HG02798 (cell line): ENCODE results near the gene RFX1.
A peak's percentile ranks its signal among the peaks of the same experiment; 100 is the strongest.
"Not testable (repeated sequence)": the region's sequence is repeated elsewhere in the genome, so short reads cannot be mapped to it uniquely, and the experiment has no call there.

Experiments
- ATAC-seq: cut with Tn5 transposase; IDR thresholded peaks from one replicate; pipeline ENCODE4 v1.9.1; 2021; ENCODE audit warnings: mild to moderate bottlenecking; ENCODE audit not compliant: unreplicated experiment, poor library complexity

The RFX1 gene

DNA sequence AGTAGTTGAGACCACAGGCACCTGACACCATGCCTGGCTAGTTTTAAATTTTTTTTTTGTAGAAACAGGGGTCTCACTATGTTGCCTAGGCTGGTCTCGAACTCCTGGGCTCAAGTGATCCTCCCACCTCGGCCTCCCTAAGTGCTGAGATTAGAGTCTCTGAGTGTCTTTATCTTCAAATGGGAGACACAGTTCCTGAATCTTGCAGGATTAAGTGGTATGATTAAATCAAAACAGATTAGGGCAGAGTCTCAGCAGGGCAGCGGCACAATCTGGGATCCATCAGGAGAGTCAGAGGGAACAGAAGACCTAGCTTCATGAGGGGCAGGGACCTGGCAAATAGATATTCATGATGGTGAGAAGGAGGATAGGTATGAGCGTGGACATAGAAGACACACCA lies 22.8 kb upstream of the RFX1 start:
- ATAC-seq = no peak

DNA sequence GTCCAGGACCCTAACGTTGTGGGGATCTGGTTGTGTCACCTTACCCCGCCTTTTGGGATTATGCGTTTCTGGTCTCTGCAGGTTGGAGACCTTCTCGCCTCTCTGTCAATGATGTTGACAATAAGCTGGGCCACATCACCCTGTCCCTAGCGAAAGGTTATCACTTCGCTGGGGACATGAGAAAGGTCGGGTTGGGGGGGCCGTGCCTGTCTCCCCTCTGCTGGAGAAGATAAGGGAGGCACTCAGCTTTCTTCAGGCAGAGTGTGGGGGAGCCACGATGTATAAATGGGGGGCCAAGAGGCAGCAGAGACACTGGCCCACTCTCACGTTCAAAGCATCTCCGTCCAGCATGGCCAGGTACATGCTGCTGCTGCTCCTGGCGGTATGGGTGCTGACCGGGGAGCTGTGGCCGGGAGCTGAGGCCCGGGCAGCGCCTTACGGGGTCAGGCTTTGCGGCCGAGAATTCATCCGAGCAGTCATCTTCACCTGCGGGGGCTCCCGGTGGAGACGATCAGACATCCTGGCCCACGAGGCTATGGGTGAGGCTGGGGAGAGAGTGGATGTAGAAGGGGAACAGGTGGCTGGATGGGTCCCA lies 21.8 kb upstream of the RFX1 start, which contains the start of gene RLN3:
TSS of gene RLN3 (plus strand) at position 293 of the 595 bp plus-strand sequence. CDS start at position 350, 57 bp downstream.
- no peak for ATAC-seq

- ATAC-seq = not testable (repeated sequence)
Measured at GRCh38 chr19:14026652-14027192, 20.6 kb upstream of the RFX1 start.

- ATAC-seq = no peak
Measured at GRCh38 chr19:14023404-14024235, 17.5 kb upstream of the RFX1 start.

- ATAC-seq = no peak
Measured at GRCh38 chr19:14022469-14022868, 16.3 kb upstream of the RFX1 start.

DNA sequence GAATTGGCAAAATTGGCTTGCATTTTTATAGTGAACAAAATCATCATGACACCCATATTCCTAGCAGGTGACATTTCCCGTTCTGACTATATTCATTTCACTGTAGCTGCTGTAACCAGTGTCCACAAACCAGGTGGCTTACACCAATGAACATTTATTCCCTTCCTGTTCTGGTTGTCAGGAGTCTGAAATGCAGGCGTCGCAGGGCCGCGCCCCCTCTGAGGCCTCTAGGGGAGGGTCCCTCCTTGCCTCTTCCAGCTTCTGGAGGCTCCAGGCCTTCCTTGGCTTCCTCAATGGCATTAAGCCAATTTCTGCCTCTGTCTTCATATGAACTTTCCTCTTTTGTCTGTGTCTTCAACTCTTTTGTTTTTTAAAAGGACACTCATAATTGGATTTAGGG lies 15.4 kb upstream of the RFX1 start:
- no peak for ATAC-seq

DNA sequence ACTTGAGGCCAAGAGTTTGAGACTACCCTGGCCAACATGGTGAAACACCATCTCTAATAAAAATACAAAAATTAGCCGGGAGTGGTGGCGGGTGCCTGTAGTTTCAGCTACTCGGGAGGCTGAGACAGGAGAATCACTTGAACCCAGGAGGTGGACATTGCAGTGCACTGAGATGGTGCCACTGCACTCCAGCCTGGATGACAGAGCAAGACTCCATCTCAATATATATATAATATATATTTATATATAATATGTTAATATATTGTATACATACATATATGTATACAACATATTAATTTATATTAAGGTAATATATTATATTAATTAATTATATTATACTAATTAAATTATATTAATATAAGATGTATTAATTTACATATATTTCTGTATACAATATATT lies 13.6 kb upstream of the RFX1 start:
- not testable (repeated sequence) for ATAC-seq

GRCh38 chr19:14019100-14019499 lies 13.0 kb upstream of the RFX1 start:
- ATAC-seq = no peak

- ATAC-seq = peak; percentile 90
Measured at GRCh38 chr19:14015524-14016035, 9.5 kb upstream of the RFX1 start.

DNA sequence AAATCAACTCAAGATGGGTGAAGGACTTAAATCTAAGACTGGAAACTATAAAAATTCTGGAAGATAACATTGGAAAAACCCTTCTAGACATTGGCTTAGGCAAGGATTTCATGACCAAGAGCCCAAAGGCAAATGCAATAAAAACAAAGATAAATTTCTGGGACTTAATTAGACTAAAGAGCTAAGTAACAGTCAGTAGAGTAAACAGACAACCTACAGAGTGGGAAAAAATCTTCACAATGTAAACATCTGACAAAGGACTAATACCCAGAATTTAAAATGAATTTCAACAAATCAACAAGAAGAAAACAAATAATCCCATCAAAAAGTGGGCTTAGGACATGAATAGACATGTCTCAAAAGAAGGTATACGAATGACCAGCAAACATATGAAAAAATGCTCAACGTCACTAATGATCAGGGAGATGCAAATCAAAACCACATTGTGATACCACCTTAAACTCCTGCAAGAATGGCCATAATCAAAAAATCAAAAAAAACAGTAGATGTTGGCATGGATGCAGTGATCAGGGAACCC lies 6.3 kb upstream of the RFX1 start:
- no peak for ATAC-seq

DNA sequence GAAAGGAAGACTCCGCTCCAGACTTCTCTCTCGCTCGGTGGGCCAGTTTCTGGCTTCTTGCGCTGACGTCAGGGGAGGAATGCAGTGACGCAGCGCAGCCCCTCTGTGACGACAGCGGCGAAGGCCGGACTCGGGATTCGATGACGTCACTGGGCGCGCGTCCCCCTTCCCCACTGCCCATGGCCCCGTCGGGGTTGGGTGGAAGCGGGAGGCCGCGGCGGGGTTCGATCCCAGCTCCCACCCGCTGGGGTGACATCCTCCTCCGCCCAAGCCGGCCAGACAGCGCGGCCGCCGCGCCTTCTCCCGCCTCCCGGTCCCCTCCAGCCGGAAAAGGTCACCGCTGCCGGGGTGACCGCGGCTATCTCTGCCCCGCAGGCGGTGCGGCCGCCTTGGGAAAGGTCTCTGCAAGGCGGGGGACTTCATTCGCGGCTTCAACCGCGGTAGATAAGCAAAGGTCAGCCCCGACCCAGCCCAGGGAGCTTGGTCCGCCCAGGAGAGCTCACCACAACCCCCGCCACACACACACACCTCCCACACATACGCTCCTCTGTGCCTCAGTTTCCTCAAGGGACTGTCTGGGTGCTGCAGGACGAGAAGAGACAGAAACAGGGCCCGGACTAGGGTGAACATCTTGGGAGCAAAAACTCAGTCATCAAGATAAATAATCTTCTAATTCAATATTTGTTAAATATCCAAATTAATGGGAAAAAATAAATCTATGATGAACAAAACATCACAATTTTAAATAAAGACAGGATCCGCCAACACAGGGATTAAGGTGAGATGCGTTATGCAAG lies 844 bp upstream of the RFX1 start:
- ATAC-seq = peak; percentile 48

GRCh38 chr19:14005349-14006084 lies 603 bp downstream of the RFX1 start:
- ATAC-seq = peak; percentile 42

GRCh38 chr19:14004619-14005348 lies 1.3 kb downstream of the RFX1 start:
- no peak for ATAC-seq

GRCh38 chr19:14003251-14004055 lies 2.7 kb downstream of the RFX1 start:
- no peak for ATAC-seq

GRCh38 chr19:14002571-14003250 lies 3.4 kb downstream of the RFX1 start:
- no peak for ATAC-seq

DNA sequence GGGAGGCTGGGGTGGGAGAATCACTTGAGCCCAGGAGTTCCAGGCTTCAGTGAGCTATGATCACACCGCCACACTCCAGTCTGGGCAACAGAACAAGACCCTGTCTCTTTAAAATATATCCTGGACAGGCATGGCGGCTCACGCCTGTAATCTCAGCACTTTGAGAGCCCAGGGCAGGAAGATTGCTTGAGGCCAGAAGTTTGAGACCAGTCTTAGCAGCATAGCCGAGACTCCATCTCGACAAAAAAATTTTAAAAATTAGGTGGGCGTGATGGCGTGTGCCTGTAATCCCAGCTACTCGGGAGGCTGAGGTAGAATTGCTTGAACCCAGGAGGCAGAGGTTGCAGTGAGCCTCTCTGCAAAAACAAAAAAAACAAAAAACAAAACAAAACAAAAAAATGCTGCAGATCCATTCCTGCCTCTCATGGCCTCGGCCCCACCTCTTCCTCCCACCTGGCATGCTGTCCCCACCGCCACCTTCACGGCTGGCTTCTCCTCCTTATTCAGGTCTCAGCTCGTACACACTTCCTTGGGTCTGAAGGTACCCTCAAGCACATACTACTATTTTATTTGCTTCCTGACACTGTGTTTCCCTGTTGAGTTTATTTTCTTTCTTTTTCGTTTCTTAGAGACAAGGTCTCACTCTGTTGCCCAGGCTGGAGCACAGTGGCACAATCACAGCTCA lies 5.3 kb downstream of the RFX1 start:
- no peak for ATAC-seq

DNA sequence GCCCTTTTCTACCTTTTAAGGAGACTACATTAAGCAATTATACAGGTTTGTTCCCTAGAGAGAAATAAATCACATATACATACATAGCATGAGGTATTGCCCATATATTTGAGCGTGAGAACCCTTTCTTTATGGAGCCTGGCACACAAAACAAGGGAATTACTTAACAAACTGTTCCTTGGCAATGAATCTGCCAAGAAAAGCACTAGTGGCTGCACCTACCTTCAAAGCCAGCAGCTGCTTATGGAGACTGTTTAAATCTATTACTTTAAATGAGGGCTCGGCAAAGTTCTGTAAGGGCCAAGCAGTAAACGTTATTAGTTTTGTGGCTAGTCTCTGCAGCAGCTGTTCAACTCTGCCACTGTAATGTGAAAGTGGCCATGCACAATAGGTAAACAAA lies 7.0 kb downstream of the RFX1 start:
- no peak for ATAC-seq
